GM06990 (cell line): ENCODE measurements around the gene KRTAP5-3.
A peak's percentile ranks its signal among the peaks of the same experiment; 100 is the strongest.

ENCODE experiments used
- DNase-seq: peaks from one replicate; pipeline ENCODE4 v3.0.0-alpha.2; 2011; ENCODE audit not compliant: insufficient read length; ENCODE audit errors: extremely low read depth
- H3K27me3 ChIP-seq: replicated peaks from 2 replicates; pipeline ENCODE4 v1.6.0; 2011; ENCODE audit warnings: low read length; ENCODE audit not compliant: control insufficient read depth, insufficient read depth
- H3K36me3 ChIP-seq: 2 replicates; pipeline ENCODE4 v1.5.1; 2011; ENCODE audit warnings: low read length; ENCODE audit not compliant: control insufficient read depth, insufficient read depth
- H3K4me3 ChIP-seq: replicated peaks from 2 replicates; pipeline ENCODE4 v1.5.1; 2011; ENCODE audit warnings: low read depth, mild to moderate bottlenecking, control low read depth, low read length
- CTCF ChIP-seq: IDR thresholded peaks from 2 replicates; pipeline ENCODE4 v1.5.1; 2011; ENCODE audit warnings: low read length, control low read depth, mild to moderate bottlenecking, inconsistent platforms; ENCODE audit not compliant: insufficient read depth, poor library complexity, severe bottlenecking

The KRTAP5-3 gene

GRCh38 chr11:1653541-1654387, 45.5 kb upstream of the KRTAP5-3 start:
- no peaks in the 10 kb centered on the region for H3K36me3 ChIP-seq
- peaks cover 2% of the 10 kb centered on the region for H3K27me3 ChIP-seq
- TF ChIP-seq CTCF: no peak
- H3K4me3 ChIP-seq: no peak overlapping the region
- DNase-seq: no peak

GRCh38 chr11:1652771-1653540, 44.7 kb upstream of the KRTAP5-3 start:
- Histone ChIP-seq H3K27me3 (peaks cover 2% of the 10 kb centered on the region), H3K4me3 (no peak overlapping the region), H3K36me3 (no peaks in the 10 kb centered on the region)
- peak; percentile 48 for DNase-seq
- TF ChIP-seq CTCF: peak; percentile 96

GRCh38 chr11:1652442-1652770, 44.1 kb upstream of the KRTAP5-3 start:
- Histone ChIP-seq H3K4me3 (no peak overlapping the region), H3K27me3 (peaks cover 2% of the 10 kb centered on the region), H3K36me3 (no peaks in the 10 kb centered on the region)
- no peak for DNase-seq
- no peak for TF ChIP-seq CTCF

- H3K36me3 ChIP-seq: no peaks in the 10 kb centered on the region
- H3K4me3 ChIP-seq: no peak overlapping the region
- DNase-seq: no peak
- TF ChIP-seq CTCF: no peak
- peaks cover 2% of the 10 kb centered on the region for H3K27me3 ChIP-seq
Observed at GRCh38 chr11:1652026-1652425, 43.8 kb upstream of the KRTAP5-3 start.

- H3K36me3 ChIP-seq: no peaks in the 10 kb centered on the region
- DNase-seq: no peak
- H3K27me3 ChIP-seq: peaks cover 2% of the 10 kb centered on the region
- TF ChIP-seq CTCF: no peak
- H3K4me3 ChIP-seq: no peak overlapping the region
Observed at GRCh38 chr11:1651411-1651980, 43.2 kb upstream of the KRTAP5-3 start.
